Neural cell (in vitro differentiated cells): ENCODE data around the gene IFI27. TPM values are rescaled to one million over a fixed set of nuclear protein-coding genes. Genes with fewer than 3 reads are reported as not detected.
A peak's percentile ranks its signal among the peaks of the same experiment; 100 is the strongest.

ENCODE experiments used
- H2AFZ ChIP-seq: fragments of 200-600, 300-800 bp; sonication (generic), shearing (Covaris generic); 2 replicates; pipeline ENCODE4 v1.6.0; 2014; ENCODE audit warnings: low read depth, mild to moderate bottlenecking, antibody characterized with exemption, low read length, moderate library complexity
- H3F3A ChIP-seq: fragments of 200-600 bp; shearing (Covaris generic); 2 replicates; pipeline ENCODE4 v1.6.1; 2016; ENCODE audit warnings: mild to moderate bottlenecking, moderate library complexity, mixed read lengths, antibody characterized with exemption, low read length; ENCODE audit not compliant: insufficient read depth, poor library complexity, severe bottlenecking
- H3K27ac ChIP-seq: fragments of 200-600, 300-800 bp; sonication (generic), shearing (Covaris generic); 2 replicates; pipeline ENCODE4 v1.5.1; 2014; ENCODE audit warnings: mild to moderate bottlenecking, low read length, moderate library complexity
- H3K27me3 ChIP-seq: fragments of 300-800, 200-600 bp; sonication (generic), shearing (Covaris generic); 2 replicates; pipeline ENCODE4 v1.6.0; 2014; ENCODE audit warnings: mild to moderate bottlenecking, low read depth, low read length, moderate library complexity; ENCODE audit not compliant: insufficient read depth
- H3K36me3 ChIP-seq: fragments of 300-800, 200-600 bp; sonication (generic), shearing (Covaris generic); 2 replicates; pipeline ENCODE4 v1.5.1; 2014; ENCODE audit warnings: mild to moderate bottlenecking, antibody characterized with exemption, low read length, moderate library complexity; ENCODE audit not compliant: insufficient read depth
- H3K4me2 ChIP-seq: fragments of 300-800, 200-600 bp; sonication (generic), shearing (Covaris generic); 2 replicates; pipeline ENCODE4 v1.6.0; 2014; ENCODE audit warnings: mild to moderate bottlenecking, low read length
- H3K4me3 ChIP-seq: fragments of 300-800, 200-600 bp; sonication (generic), shearing (Covaris generic); 2 replicates; pipeline ENCODE4 v1.5.1; 2014; ENCODE audit warnings: mild to moderate bottlenecking, low read length, moderate library complexity
- H3K79me2 ChIP-seq: fragments of 200-600 bp; shearing (Covaris generic); replicated peaks from 2 replicates; pipeline ENCODE4 v1.6.0; 2014; ENCODE audit warnings: mild to moderate bottlenecking, low read length, moderate library complexity; ENCODE audit not compliant: insufficient read depth
- H3K9ac ChIP-seq: fragments of 300-800, 200-600 bp; sonication (generic), shearing (Covaris generic); 2 replicates; pipeline ENCODE4 v1.6.1; 2016; ENCODE audit warnings: mild to moderate bottlenecking, low read length, mixed read lengths
- H3K9me2 ChIP-seq: fragments of 200-600 bp; shearing (Covaris generic); 2 replicates; pipeline ENCODE4 v1.6.1; 2016; ENCODE audit warnings: mild to moderate bottlenecking, low read length, mixed read lengths; ENCODE audit not compliant: insufficient read depth
- H3K9me3 ChIP-seq: fragments of 200-600, 300-800 bp; sonication (generic), shearing (Covaris generic); 2 replicates; pipeline ENCODE4 v1.6.1; 2016; ENCODE audit warnings: mild to moderate bottlenecking, mixed run types, low read length, moderate library complexity, mixed read lengths
- H4K20me1 ChIP-seq: fragments of 200-600 bp; shearing (Covaris generic); 2 replicates; pipeline ENCODE4 v1.6.1; 2016; ENCODE audit warnings: mild to moderate bottlenecking, mixed run types; ENCODE audit not compliant: insufficient read depth
- CTCF ChIP-seq: fragments of 450-650 bp; IDR thresholded peaks from 2 replicates; pipeline ENCODE4 v1.5.1; 2014; ENCODE audit warnings: antibody characterized with exemption, mild to moderate bottlenecking, moderate library complexity; ENCODE audit not compliant: poor library complexity, severe bottlenecking
- EP300 ChIP-seq: fragments of 450-650 bp; conservative IDR thresholded peaks from 2 replicates; pipeline ENCODE4 v1.6.1; 2014; ENCODE audit warnings: antibody characterized with exemption, mild to moderate bottlenecking, moderate library complexity; ENCODE audit not compliant: poor library complexity, severe bottlenecking
- EZH2 ChIP-seq: fragments of 200-600, 300-800 bp; shearing (Covaris generic), sonication (generic); IDR thresholded peaks from 2 replicates; pipeline ENCODE4 v1.6.1; 2014; ENCODE audit warnings: antibody characterized with exemption, low read length, borderline replicate concordance, mild to moderate bottlenecking; ENCODE audit not compliant: insufficient read depth, poor library complexity, severe bottlenecking
- MXI1 ChIP-seq: fragments of 450-650 bp; conservative IDR thresholded peaks from 2 replicates; pipeline ENCODE4 v1.6.1; 2014; ENCODE audit warnings: antibody characterized with exemption, mild to moderate bottlenecking; ENCODE audit not compliant: poor library complexity, severe bottlenecking
- POLR2AphosphoS5 ChIP-seq: IDR thresholded peaks from 2 replicates; pipeline ENCODE4 v1.6.1; 2012
- RAD21 ChIP-seq: fragments of 450-650 bp; conservative IDR thresholded peaks from 2 replicates; pipeline ENCODE4 v1.6.1; 2014; ENCODE audit warnings: antibody characterized with exemption, mild to moderate bottlenecking, moderate library complexity
- REST ChIP-seq: IDR thresholded peaks from 2 replicates; pipeline ENCODE4 v1.6.1; 2012; ENCODE audit warnings: borderline replicate concordance
- SMC3 ChIP-seq: fragments of 450-650 bp; conservative IDR thresholded peaks from 2 replicates; pipeline ENCODE4 v1.6.1; 2014; ENCODE audit warnings: antibody characterized with exemption, mild to moderate bottlenecking, moderate library complexity; ENCODE audit not compliant: poor library complexity
- TAF1 ChIP-seq: IDR thresholded peaks from 2 replicates; pipeline ENCODE4 v1.6.1; 2012; ENCODE audit warnings: low read depth
- polyA plus RNA-seq: library from polyadenylated mRNA; depleted of rRNA; stranded (reverse); fragments of >200 nt; gene quantifications from 2 replicates; pipeline ENCODE4 v1.2.3, GENCODE V29; 2014

Gene IFI27
- polyA plus RNA-seq, 1 donor from 2014 or later, result 2.2 TPM

- TF ChIP-seq SMC3, result no peak
- TF ChIP-seq POLR2AphosphoS5, result no peak
- TF ChIP-seq MXI1, result no peak
- TF ChIP-seq RAD21, result no peak
- no peak for TF ChIP-seq REST
- no peak for TF ChIP-seq CTCF
- TF ChIP-seq EP300, result no peak
- no peak for TF ChIP-seq EZH2
- no peak for TF ChIP-seq TAF1
- H3K9me2 ChIP-seq, result no peaks in the 10 kb centered on the region
- H3K36me3 ChIP-seq, result no peaks in the 10 kb centered on the region
- peak overlapping the region; percentile 59 for H3K9ac ChIP-seq
- H2AFZ ChIP-seq, result no peak overlapping the region
- no peaks in the 10 kb centered on the region for H3K9me3 ChIP-seq
- no peaks in the 10 kb centered on the region for H4K20me1 ChIP-seq
- no peak overlapping the region for H3K4me3 ChIP-seq
- no peaks in the 10 kb centered on the region for H3K27me3 ChIP-seq
- no peak overlapping the region for H3K4me2 ChIP-seq
- no peaks in the 10 kb centered on the region for H3K79me2 ChIP-seq
- H3K27ac ChIP-seq, result peak overlapping the region; percentile 84
- H3F3A ChIP-seq, result peaks cover 5% of the 10 kb centered on the region
Observed at GRCh38 chr14:94165744-94166143, 55.2 kb downstream of the IFI27 start.

Other genes with a start within 250 kb of the IFI27 start
- gene FAM181A, start 183.4 kb upstream of the IFI27 start, polyA plus RNA-seq, result 0.43 TPM in 1 of 2 replicates, not detected in the other
- gene ASB2, start 134.2 kb upstream of the IFI27 start, polyA plus RNA-seq, result 0.26 TPM in 1 of 2 replicates, not detected in the other
- not detected in 2 replicates for gene CCDC197, start 113.4 kb upstream of the IFI27 start, polyA plus RNA-seq
- 2.5 and 2.8 TPM in 2 replicates for gene OTUB2, start 84.4 kb upstream of the IFI27 start, polyA plus RNA-seq
- gene DDX24, start 29.5 kb upstream of the IFI27 start, polyA plus RNA-seq, result 158 and 177 TPM in 2 replicates
- gene IFI27L1, start 29.4 kb upstream of the IFI27 start, polyA plus RNA-seq, result 37.9 and 45.6 TPM in 2 replicates
- gene IFI27L2, start 18.9 kb downstream of the IFI27 start, polyA plus RNA-seq, result 15.3 and 23.7 TPM in 2 replicates
- gene PPP4R4, start 63.6 kb downstream of the IFI27 start, polyA plus RNA-seq, result 4.8 and 5.9 TPM in 2 replicates
- not detected in 2 replicates for gene SERPINA10, start 182.5 kb downstream of the IFI27 start, polyA plus RNA-seq
- not detected in 2 replicates for gene SERPINA6, start 212.6 kb downstream of the IFI27 start, polyA plus RNA-seq